ENCODE data around the gene NFKBIB.

Gene NFKBIB

DNA sequence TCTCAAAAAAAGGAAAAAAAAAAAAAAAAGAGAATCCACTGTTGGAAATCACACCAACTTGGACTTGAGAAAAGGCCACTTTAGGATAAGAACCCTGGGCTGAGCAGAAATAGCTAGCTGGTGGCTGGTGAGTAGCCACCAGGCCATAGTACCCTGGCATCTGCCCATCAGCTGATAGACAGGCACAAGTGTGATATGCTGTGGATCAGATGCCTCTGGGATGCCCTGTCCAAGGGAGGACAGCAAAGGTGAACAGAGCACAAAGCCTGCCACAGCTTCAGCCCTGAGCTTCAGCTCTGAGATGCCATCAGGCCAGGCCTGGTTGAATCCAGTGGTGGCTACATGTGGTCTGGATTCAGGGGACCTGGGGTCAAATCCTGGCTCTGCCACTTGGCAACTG is 9.1 kb upstream of the NFKBIB start:
- TF ChIP-seq CTCF (IDR thresholded peaks at IDR 0.05; ENCODE audit: control insufficient read depth, insufficient read depth, low read depth, low read length, missing control alignments) = no peak
- DNase-seq (ENCODE audit: low read depth) = no peak
- H3K4me3 ChIP-seq (ENCODE audit: control insufficient read depth, low read depth, low read length) = no peak overlapping the region

DNA sequence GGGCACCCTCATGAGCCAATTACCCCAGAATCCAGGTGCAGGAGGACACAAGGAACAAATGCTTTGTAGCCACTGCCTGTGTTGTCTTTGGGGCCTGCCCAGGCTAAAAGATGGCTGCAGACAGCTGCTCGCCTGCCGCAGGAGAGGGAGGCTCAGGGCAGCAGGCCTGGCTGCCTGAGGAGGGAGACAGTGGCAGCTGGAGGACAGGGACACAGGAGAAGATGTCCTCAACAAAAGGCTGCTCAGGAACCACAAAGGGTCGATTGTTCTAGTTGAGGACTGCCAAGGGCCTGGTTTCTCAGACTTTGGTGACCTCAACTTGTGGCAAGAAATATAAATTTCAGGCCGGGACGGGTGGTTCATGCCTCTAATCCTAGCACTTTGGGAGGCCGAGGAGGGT is 8.0 kb upstream of the NFKBIB start:
- DNase-seq (ENCODE audit: low read depth) = no peak
- TF ChIP-seq CTCF (IDR thresholded peaks at IDR 0.05; ENCODE audit: control insufficient read depth, insufficient read depth, low read depth, low read length, missing control alignments) = no peak
- H3K4me3 ChIP-seq (ENCODE audit: control insufficient read depth, low read depth, low read length) = no peak overlapping the region

- H3K4me3 ChIP-seq (ENCODE audit: control insufficient read depth, low read depth, low read length) = no peak overlapping the region
- no peak for DNase-seq (ENCODE audit: low read depth)
Observed at GRCh38 chr19:38892841-38893240, 6.9 kb upstream of the NFKBIB start.

GRCh38 chr19:38893341-38893771 is 6.4 kb upstream of the NFKBIB start:
- DNase-seq (ENCODE audit: low read depth) = no peak
- no peak overlapping the region for H3K4me3 ChIP-seq (ENCODE audit: control insufficient read depth, low read depth, low read length)
- TF ChIP-seq CTCF (IDR thresholded peaks at IDR 0.05; ENCODE audit: control insufficient read depth, insufficient read depth, low read depth, low read length, missing control alignments) = no peak

More at GRCh38 chr19:38892841-38893240, 6.9 kb upstream of the NFKBIB start:
- no peak for TF ChIP-seq CTCF (IDR thresholded peaks at IDR 0.05; ENCODE audit: control insufficient read depth, insufficient read depth, low read depth, low read length, missing control alignments)

DNA sequence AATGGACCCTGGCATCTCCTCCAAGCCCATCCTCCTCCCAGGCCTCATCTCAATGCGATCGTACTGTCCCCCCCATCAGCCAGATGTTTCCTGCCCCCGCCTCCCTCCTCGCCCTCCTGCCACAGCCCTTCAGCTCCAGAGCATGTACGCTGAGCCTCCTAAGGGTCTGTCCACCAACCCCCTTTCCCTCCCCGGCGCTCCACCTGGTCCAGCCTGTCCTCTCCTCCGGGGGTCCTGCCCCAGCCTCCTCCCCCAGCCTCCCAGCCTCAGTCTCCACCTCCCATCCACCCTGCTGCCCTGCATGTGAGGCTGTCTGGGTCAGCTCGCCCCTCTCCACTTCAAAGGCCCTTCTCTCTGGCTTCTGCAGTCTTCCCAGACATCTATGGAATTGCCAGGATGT is 4.8 kb upstream of the NFKBIB start:
- no peak for TF ChIP-seq CTCF (IDR thresholded peaks at IDR 0.05; ENCODE audit: control insufficient read depth, insufficient read depth, low read depth, low read length, missing control alignments)
- no peak for DNase-seq (ENCODE audit: low read depth)
- H3K4me3 ChIP-seq (ENCODE audit: control insufficient read depth, low read depth, low read length) = no peak overlapping the region

DNA sequence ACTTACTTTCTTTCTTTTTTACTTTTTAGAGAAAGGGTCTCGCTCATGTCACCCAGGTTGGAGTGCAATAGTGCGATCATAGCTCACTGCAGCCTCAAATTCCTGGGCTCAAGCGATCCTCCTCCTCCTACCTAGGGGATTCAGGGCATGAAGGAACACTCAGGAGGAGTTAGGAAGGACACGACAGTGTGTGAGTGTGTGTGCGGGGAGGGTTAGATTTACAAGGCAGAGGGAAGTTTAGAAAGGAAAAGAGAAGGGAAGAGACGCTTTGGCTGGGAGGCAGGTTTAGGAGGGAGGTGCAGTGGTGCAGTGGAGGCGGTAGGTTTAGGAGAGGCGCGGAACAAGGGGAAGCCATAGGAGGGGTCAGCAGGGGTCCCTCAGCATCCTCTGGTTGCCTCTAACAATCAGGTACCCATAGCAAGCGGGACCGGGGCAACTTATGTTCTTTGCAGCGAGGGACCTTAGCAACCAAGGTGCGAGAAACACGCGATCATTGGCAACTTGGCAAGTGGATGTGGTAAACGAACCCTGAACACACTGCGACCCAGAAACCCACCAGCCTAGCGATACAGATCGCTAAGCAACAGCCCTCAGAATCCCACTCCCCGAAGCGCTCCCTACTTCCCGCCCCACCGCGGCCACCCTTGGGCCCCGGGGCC is 852 bp upstream of the NFKBIB start:
- peak overlapping the region; percentile 64 for H3K4me3 ChIP-seq (ENCODE audit: control insufficient read depth, low read depth, low read length)
- no peak for TF ChIP-seq CTCF (IDR thresholded peaks at IDR 0.05; ENCODE audit: control insufficient read depth, insufficient read depth, low read depth, low read length, missing control alignments)
- no peak for DNase-seq (ENCODE audit: low read depth)
